Middle frontal gyrus (tissue), 1 donor: ENCODE results near the gene TTC1.
"Not testable (repeated sequence)": the region's sequence is repeated elsewhere in the genome, so short reads cannot be mapped to it uniquely, and the experiment has no call there.

Experiments
- DNase-seq: peaks from one replicate; pipeline ENCODE4 v3.0.0-alpha.2; 2015; ENCODE audit warnings: low spot score; ENCODE audit errors: extremely low spot score

TTC1 gene

GRCh38 chr5:160008877-160009590 lies at the start of gene TTC1:
Gene TTC1 (plus strand): TSS chr5:160009139. CDS start chr5:160010529, 1,390 bp downstream.
- DNase-seq, result peak; percentile 98

GRCh38 chr5:159961176-159962160 lies 47.5 kb upstream of the TTC1 start:
- no peak for DNase-seq

- no peak for DNase-seq
Measured at GRCh38 chr5:159962214-159962613, 46.7 kb upstream of the TTC1 start.

GRCh38 chr5:159963935-159964334 lies 45.0 kb upstream of the TTC1 start:
- no peak for DNase-seq

- DNase-seq, result no peak
Measured at GRCh38 chr5:159965031-159965837, 43.7 kb upstream of the TTC1 start.

GRCh38 chr5:159965838-159966128 lies 43.2 kb upstream of the TTC1 start:
- DNase-seq, result not testable (repeated sequence)

- DNase-seq, result no peak
Measured at GRCh38 chr5:159969966-159970365, 39.0 kb upstream of the TTC1 start.

GRCh38 chr5:159971038-159971437 lies 37.9 kb upstream of the TTC1 start:
- no peak for DNase-seq

GRCh38 chr5:159971514-159971913 lies 37.4 kb upstream of the TTC1 start:
- DNase-seq, result no peak

- DNase-seq, result no peak
Measured at GRCh38 chr5:159971931-159972461, 36.9 kb upstream of the TTC1 start.

- DNase-seq, result no peak
Measured at GRCh38 chr5:159972538-159973362, 36.2 kb upstream of the TTC1 start.

- DNase-seq, result no peak
Measured at GRCh38 chr5:159975462-159976019, 33.4 kb upstream of the TTC1 start.

GRCh38 chr5:159976921-159977320 lies 32.0 kb upstream of the TTC1 start:
- no peak for DNase-seq

- no peak for DNase-seq
Measured at GRCh38 chr5:159978358-159978757, 30.6 kb upstream of the TTC1 start.

GRCh38 chr5:159982421-159983173 lies 26.3 kb upstream of the TTC1 start:
- no peak for DNase-seq

- peak; percentile 42 for DNase-seq
Measured at GRCh38 chr5:159987031-159987674, 21.8 kb upstream of the TTC1 start.

GRCh38 chr5:159990506-159990905 lies 18.4 kb upstream of the TTC1 start:
- no peak for DNase-seq

- DNase-seq, result no peak
Measured at GRCh38 chr5:159992566-159992965, 16.4 kb upstream of the TTC1 start.

GRCh38 chr5:159993194-159993593 lies 15.7 kb upstream of the TTC1 start:
- DNase-seq, result no peak
